ENCODE measurements around the gene DPEP1.

Gene DPEP1

GRCh38 chr16:89612415-89613166 is 851 bp upstream of the DPEP1 start:
- DNase-seq (ENCODE audit: low read depth) = no peak
- TF ChIP-seq MYC (IDR thresholded peaks at IDR 0.05; ENCODE audit: low read depth, low read length) (no peak), POLR2A (IDR thresholded peaks at IDR 0.05; ENCODE audit: extremely low read depth, insufficient read length) (no peak), CTCF (IDR thresholded peaks at IDR 0.05; ENCODE audit: low read depth, low read length) (no peak), MAX (IDR thresholded peaks at IDR 0.05; ENCODE audit: low read depth, low read length) (no peak)
- no peak overlapping the region for H3K4me3 ChIP-seq (ENCODE audit: low read depth, low read length)

GRCh38 chr16:89613954-89614459 is 565 bp downstream of the DPEP1 start:
- TF ChIP-seq MAX (IDR thresholded peaks at IDR 0.05; ENCODE audit: low read depth, low read length) = no peak
- no peak for TF ChIP-seq POLR2A (IDR thresholded peaks at IDR 0.05; ENCODE audit: extremely low read depth, insufficient read length)
- TF ChIP-seq CTCF (IDR thresholded peaks at IDR 0.05; ENCODE audit: low read depth, low read length) = no peak
- TF ChIP-seq MYC (IDR thresholded peaks at IDR 0.05; ENCODE audit: low read depth, low read length) = no peak
- no peak for DNase-seq (ENCODE audit: low read depth)
- H3K4me3 ChIP-seq (ENCODE audit: low read depth, low read length) = no peak overlapping the region

GRCh38 chr16:89615176-89615575 is 1.7 kb downstream of the DPEP1 start:
- no peak overlapping the region for H3K4me3 ChIP-seq (ENCODE audit: low read depth, low read length)
- no peak for DNase-seq (ENCODE audit: low read depth)
- no peak for TF ChIP-seq CTCF (IDR thresholded peaks at IDR 0.05; ENCODE audit: low read depth, low read length)

- DNase-seq (ENCODE audit: low read depth) = no peak
- no peak overlapping the region for H3K4me3 ChIP-seq (ENCODE audit: low read depth, low read length)
- TF ChIP-seq POLR2A (IDR thresholded peaks at IDR 0.05; ENCODE audit: extremely low read depth, insufficient read length) (no peak), CTCF (IDR thresholded peaks at IDR 0.05; ENCODE audit: low read depth, low read length) (peak; percentile 37)
Observed at GRCh38 chr16:89615596-89616090, 2.2 kb downstream of the DPEP1 start.

GRCh38 chr16:89616623-89617022 is 3.2 kb downstream of the DPEP1 start:
- TF ChIP-seq CTCF (IDR thresholded peaks at IDR 0.05; ENCODE audit: low read depth, low read length) = no peak
- TF ChIP-seq MAX (IDR thresholded peaks at IDR 0.05; ENCODE audit: low read depth, low read length) = no peak
- TF ChIP-seq MYC (IDR thresholded peaks at IDR 0.05; ENCODE audit: low read depth, low read length) = no peak
- TF ChIP-seq POLR2A (IDR thresholded peaks at IDR 0.05; ENCODE audit: extremely low read depth, insufficient read length) = no peak
- DNase-seq (ENCODE audit: low read depth) = no peak
- no peak overlapping the region for H3K4me3 ChIP-seq (ENCODE audit: low read depth, low read length)

GRCh38 chr16:89617036-89617435 is 3.6 kb downstream of the DPEP1 start:
- DNase-seq (ENCODE audit: low read depth) = no peak
- TF ChIP-seq CTCF (IDR thresholded peaks at IDR 0.05; ENCODE audit: low read depth, low read length) = no peak
- no peak for TF ChIP-seq POLR2A (IDR thresholded peaks at IDR 0.05; ENCODE audit: extremely low read depth, insufficient read length)
- TF ChIP-seq MAX (IDR thresholded peaks at IDR 0.05; ENCODE audit: low read depth, low read length) = no peak
- TF ChIP-seq MYC (IDR thresholded peaks at IDR 0.05; ENCODE audit: low read depth, low read length) = no peak
- no peak overlapping the region for H3K4me3 ChIP-seq (ENCODE audit: low read depth, low read length)
